HepG2 (cell line): ENCODE measurements around the gene PTPRQ. TPM values are rescaled to one million over a fixed set of nuclear protein-coding genes. Genes with fewer than 3 reads are reported as not detected.

ENCODE experiments used
- REXO4 ChIP-seq: sonication (generic); formaldehyde crosslinking; IDR thresholded peaks from 2 replicates; pipeline ENCODE4 v1.8.0; 2022; ENCODE audit warnings: missing genetic modification reagents, mild to moderate bottlenecking, borderline replicate concordance
- ZNF282 ChIP-seq: fragments of 450-650 bp; IDR thresholded peaks from 2 replicates; pipeline ENCODE4 v1.6.1; 2018; ENCODE audit not compliant: partially characterized antibody
- ZNF746 ChIP-seq: sonication (generic); formaldehyde crosslinking; IDR thresholded peaks from 2 replicates; pipeline ENCODE4 v1.8.0; 2022; ENCODE audit warnings: mild to moderate bottlenecking, missing genetic modification reagents
- polyA plus RNA-seq, 8 experiments: library from polyadenylated mRNA; depleted of rRNA in 3 of 8; stranded (reverse) in 7 of 8; unstranded in 1 of 8; fragments of >200 nt; fragmentation: Illumina TruSeq in 4 of 8; extraction: Trizol in 4 of 8; gene quantifications; 2 replicates each; pipeline versions ENCODE4 v1.2.1 to v1.2.3, GENCODE V29; 2011 to 2016; ENCODE audit warnings: low read depth in 4 of 8, missing spikeins in 1 of 8, mixed read lengths in 1 of 8; ENCODE audit not compliant: insufficient read depth in 1 of 8
- total RNA-seq, 5 experiments: library from RNA; depleted of rRNA; stranded (reverse); fragments of >200 nt; fragmentation: Illumina TruSeq; extraction: Trizol; gene quantifications; 2 replicates each; pipeline ENCODE4 v1.2.3, GENCODE V29; 2016; ENCODE audit warnings: low read depth in 1 of 5
- TF ChIP-seq, protein P1 (sequence below): sonication (generic); formaldehyde crosslinking; IDR thresholded peaks from 2 replicates; pipeline ENCODE4 v1.8.0; 2022; ENCODE audit warnings: mild to moderate bottlenecking, missing genetic modification reagents, borderline replicate concordance
- TF ChIP-seq, protein P2 (sequence below): sonication (generic); formaldehyde crosslinking; IDR thresholded peaks from 2 replicates; pipeline ENCODE4 v1.5.0; 2020; ENCODE audit warnings: mild to moderate bottlenecking, missing genetic modification reagents, borderline replicate concordance

PTPRQ gene
- total and polyA plus RNA-seq, 2 of the 13 experiments (the other 11 are each of a cell fraction or from before 2014, with no cell fraction given): not detected

DNA sequence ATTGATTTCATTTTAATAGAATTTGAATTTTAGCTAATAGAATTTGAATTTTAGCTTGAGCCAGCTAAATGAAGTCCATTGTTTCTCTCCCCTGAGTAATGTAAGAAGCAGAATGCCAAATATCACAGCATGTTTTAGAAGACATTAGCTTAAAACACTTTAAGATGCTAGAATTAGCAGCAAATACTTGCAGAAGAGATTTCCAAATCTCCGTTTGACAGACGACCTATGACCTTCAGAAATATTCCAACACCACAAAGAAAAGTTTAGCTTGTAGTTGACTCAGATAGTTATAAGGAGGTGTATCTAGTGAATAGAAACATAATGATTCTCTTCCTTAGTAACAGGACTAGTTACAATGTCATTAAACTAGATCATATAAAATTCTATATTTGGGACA lies 211.7 kb downstream of the PTPRQ start (continued):
- TF ChIP-seq REXO4 (CRISPR knock-in tag) (no peak), ZNF746 (CRISPR knock-in tag) (no peak), ZNF282 (no peak)
- TF ChIP-seq, protein P1, sequence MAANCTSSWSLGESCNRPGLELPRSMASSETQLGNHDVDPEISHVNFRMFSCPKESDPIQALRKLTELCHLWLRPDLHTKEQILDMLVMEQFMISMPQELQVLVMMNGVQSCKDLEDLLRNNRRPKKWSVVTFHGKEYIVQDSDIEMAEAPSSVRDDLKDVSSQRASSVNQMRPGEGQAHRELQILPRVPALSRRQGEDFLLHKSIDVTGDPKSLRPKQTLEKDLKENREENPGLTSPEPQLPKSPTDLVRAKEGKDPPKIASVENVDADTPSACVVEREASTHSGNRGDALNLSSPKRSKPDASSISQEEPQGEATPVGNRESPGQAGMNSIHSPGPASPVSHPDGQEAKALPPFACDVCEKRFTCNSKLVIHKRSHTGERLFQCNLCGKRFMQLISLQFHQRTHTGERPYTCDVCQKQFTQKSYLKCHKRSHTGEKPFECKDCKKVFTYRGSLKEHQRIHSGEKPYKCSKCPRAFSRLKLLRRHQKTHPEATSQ (CRISPR knock-in tag): no peak
- TF ChIP-seq, protein P2, sequence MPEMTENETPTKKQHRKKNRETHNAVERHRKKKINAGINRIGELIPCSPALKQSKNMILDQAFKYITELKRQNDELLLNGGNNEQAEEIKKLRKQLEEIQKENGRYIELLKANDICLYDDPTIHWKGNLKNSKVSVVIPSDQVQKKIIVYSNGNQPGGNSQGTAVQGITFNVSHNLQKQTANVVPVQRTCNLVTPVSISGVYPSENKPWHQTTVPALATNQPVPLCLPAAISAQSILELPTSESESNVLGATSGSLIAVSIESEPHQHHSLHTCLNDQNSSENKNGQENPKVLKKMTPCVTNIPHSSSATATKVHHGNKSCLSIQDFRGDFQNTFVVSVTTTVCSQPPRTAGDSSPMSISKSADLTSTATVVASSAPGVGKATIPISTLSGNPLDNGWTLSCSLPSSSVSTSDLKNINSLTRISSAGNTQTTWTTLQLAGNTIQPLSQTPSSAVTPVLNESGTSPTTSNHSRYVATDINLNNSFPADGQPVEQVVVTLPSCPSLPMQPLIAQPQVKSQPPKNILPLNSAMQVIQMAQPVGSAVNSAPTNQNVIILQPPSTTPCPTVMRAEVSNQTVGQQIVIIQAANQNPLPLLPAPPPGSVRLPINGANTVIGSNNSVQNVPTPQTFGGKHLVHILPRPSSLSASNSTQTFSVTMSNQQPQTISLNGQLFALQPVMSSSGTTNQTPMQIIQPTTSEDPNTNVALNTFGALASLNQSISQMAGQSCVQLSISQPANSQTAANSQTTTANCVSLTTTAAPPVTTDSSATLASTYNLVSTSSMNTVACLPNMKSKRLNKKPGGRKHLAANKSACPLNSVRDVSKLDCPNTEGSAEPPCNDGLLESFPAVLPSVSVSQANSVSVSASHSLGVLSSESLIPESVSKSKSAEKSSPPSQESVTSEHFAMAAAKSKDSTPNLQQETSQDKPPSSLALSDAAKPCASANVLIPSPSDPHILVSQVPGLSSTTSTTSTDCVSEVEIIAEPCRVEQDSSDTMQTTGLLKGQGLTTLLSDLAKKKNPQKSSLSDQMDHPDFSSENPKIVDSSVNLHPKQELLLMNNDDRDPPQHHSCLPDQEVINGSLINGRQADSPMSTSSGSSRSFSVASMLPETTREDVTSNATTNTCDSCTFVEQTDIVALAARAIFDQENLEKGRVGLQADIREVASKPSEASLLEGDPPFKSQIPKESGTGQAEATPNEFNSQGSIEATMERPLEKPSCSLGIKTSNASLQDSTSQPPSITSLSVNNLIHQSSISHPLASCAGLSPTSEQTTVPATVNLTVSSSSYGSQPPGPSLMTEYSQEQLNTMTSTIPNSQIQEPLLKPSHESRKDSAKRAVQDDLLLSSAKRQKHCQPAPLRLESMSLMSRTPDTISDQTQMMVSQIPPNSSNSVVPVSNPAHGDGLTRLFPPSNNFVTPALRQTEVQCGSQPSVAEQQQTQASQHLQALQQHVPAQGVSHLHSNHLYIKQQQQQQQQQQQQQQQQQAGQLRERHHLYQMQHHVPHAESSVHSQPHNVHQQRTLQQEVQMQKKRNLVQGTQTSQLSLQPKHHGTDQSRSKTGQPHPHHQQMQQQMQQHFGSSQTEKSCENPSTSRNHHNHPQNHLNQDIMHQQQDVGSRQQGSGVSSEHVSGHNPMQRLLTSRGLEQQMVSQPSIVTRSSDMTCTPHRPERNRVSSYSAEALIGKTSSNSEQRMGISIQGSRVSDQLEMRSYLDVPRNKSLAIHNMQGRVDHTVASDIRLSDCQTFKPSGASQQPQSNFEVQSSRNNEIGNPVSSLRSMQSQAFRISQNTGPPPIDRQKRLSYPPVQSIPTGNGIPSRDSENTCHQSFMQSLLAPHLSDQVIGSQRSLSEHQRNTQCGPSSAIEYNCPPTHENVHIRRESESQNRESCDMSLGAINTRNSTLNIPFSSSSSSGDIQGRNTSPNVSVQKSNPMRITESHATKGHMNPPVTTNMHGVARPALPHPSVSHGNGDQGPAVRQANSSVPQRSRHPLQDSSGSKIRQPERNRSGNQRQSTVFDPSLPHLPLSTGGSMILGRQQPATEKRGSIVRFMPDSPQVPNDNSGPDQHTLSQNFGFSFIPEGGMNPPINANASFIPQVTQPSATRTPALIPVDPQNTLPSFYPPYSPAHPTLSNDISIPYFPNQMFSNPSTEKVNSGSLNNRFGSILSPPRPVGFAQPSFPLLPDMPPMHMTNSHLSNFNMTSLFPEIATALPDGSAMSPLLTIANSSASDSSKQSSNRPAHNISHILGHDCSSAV: no peak
